Skeletal muscle cell (primary cell): ENCODE measurements around the gene RECQL.

Experiments used
- DNase-seq: peaks from one replicate; pipeline ENCODE4 v3.0.0-alpha.2; 2010; ENCODE audit warnings: low read depth
- H3K4me3 ChIP-seq: 2 replicates; pipeline ENCODE4 v1.5.1; 2011; ENCODE audit warnings: low read depth, mild to moderate bottlenecking, control low read depth, low read length, moderate library complexity

The RECQL gene, protein sequence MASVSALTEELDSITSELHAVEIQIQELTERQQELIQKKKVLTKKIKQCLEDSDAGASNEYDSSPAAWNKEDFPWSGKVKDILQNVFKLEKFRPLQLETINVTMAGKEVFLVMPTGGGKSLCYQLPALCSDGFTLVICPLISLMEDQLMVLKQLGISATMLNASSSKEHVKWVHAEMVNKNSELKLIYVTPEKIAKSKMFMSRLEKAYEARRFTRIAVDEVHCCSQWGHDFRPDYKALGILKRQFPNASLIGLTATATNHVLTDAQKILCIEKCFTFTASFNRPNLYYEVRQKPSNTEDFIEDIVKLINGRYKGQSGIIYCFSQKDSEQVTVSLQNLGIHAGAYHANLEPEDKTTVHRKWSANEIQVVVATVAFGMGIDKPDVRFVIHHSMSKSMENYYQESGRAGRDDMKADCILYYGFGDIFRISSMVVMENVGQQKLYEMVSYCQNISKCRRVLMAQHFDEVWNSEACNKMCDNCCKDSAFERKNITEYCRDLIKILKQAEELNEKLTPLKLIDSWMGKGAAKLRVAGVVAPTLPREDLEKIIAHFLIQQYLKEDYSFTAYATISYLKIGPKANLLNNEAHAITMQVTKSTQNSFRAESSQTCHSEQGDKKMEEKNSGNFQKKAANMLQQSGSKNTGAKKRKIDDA

DNA sequence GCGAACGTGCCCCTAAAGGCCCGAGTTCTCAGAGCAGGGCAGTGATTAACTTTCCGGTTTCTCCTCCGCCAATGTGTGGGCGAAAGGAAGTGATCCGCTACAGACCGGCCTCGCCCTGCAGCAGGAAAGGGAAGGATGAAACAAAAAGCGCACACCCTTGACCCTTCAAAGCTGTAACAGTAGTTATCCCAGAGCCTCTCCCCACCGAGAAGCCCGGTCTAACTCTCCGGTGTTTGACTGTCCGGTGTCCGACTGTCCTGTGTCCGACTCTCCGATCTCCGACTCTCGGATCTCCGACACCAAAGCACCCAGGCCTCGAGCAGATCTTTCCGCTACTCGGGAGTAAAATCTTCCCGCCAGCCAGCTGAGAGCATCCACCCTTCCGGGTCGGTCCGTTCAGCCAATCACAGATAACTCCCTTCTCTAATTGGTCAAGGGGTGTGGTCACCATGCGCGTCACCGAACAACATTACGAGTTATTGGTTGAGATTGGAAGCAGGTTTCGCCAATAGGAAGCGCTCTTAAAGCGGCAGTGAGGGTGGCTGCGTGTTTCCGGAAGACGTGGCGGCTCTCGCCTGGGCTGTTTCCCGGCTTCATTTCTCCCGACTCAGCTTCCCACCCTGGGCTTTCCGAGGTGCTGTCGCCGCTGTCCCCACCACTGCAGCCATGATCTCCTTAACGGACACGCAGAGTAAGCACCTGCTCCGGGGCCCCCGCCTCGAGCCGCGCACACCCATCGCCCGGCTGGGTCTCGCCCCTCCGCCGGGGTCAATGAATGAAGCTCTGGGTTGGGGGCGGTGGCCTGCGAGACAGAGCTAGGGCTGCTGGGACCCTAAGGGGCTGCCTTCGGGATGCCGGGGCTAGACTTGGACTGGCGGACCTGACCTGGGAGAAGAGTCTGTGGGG is at the start of gene RECQL, which contains the start of gene GOLT1B:
RECQL (minus strand) TSS at position 378 of the 906 bp plus-strand sequence. CDS start 2,065 bp downstream, outside the sequence.
GOLT1B (plus strand) TSS at position 532 of the 906 bp plus-strand sequence; CDS start at position 667, 135 bp downstream.
- H3K4me3 ChIP-seq, result peak within 1 kb of the TSS; percentile 99
- DNase-seq, result peak; percentile 96

DNA sequence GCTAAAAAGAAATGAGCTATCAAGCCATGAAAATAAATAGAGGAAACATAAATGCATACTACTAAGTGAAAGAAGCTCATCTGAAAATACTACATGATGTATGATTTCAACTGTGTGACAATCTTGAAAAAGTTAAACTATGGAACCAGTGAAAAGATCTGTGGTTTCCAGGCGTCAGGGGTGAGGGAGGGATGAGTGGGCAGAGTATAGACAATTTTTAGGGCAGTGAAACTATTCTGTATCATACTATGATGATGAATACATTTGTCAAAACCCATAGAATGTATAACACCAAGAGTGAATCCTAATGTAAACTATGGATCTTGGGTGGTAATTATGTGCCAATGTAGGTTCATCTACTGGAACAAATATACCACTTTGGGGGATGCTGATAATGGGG is 46.0 kb upstream of the RECQL start:
- DNase-seq, result no peak
- no peak overlapping the region for H3K4me3 ChIP-seq

DNA sequence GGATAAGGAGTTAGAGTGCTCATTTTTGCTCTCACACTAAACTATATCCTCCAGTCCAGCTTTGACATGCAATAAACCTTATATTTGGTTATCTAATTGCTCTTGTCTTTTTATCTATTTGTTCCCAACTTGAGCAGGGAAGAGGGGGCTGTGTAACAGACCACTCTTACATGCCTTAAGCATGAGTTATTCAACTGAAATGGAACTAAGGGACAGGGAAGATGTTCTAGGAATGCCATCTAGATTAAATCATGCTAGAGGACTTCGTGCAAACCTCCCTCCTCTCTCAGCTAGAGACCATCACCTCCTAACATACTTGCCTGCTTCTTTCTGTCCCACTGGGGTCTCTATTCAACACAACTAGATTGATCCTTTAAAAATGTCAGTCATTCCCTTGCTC is 45.3 kb upstream of the RECQL start:
- no peak for DNase-seq

DNA sequence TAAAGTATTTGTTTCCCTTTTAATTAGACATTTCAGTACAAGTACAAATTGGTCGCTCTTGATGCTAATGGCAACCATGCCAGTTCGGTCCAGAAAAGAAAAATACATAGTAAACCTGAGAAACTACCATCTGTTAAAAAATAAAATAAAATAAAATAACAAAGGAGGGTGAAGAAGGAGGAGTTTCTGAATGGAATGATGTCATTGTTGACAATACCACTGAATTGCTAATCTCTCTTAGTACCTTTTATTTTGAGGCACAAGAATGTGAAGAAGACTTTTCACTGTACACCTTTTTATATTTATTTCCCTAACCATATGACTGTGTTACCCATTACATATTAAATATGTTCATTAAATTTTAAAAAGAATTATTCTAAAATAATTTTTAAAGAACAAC is 44.1 kb upstream of the RECQL start:
- no peak overlapping the region for H3K4me3 ChIP-seq
- no peak for DNase-seq

More for the DNA sequence above, 45.3 kb upstream of the RECQL start:
- H3K4me3 ChIP-seq, result no peak overlapping the region

DNA sequence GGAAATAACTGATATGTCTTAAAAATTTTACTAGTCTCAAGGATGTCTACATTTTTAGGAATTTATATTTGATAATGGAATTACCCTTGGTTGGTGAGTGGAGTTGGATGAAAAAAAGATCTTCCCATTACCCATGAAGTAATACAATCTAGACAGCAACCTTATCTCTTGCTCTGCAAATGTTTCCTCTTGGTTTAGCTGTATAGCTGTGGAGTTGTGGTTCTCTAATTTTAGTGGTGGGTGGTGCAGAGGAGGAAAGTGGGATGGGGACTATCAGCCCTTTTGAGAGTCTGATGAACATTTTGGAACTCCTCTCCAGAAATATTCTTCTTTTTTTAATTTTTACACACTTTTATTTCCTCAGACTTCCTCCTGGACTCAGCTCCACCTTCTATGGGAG is 41.7 kb upstream of the RECQL start:
- H3K4me3 ChIP-seq, result no peak overlapping the region
- DNase-seq, result no peak

DNA sequence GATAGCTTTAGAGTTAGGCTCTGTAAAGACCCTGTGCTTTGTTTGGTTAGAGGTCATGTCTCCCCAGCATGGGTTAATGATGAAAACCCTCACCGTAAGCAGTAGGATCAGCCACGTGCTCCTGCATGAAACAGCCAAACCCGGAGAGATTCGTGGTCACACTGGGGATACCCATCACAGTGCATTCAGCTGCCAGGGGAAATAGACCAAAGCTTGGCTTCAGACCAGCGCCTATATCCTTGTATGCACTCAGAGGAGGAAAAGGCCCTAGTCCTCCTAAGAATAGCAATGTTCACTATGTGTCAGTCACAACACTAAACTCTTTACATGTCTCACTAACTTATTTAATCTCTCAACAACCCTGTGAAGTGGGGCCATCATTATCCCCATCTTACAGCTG is 41.0 kb upstream of the RECQL start:
- no peak for DNase-seq
- H3K4me3 ChIP-seq, result no peak overlapping the region

DNA sequence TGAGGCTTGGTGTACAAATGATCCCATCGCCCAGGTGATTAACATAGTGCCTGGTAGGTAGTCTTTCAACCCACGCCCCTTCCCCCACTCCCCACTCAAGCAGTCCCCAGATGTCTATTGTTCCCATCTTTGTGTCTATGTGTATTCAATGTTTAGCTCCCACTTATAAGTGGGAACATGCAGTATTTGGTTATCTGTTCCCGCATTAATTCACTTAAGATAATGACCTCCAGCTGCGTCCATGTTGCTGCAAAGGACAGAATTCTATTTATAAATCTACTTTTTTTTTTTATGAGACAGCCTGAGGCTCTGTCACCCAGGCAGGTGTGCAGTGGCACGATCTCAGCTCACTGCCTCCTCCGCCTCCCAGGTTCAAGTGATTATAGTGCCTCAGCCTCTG is 40.3 kb upstream of the RECQL start:
- no peak overlapping the region for H3K4me3 ChIP-seq

DNA sequence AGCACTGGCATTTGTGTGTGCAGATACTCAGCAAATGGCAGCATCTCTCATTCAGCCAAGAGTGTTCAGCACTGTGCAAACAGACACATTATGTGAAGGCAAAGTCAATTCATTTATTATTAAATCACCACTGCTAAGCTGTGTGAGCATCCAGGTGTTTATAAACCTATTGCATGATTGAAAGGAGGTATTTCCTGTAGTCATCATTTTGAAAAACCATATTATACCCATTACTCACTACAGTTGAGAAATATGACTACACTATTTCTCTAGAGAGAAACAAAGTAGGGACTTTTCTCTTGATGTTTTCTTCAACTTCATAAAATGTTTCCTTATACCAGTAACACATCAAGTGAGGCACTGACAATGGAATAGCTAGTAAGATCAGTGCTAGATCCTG is 38.4 kb upstream of the RECQL start:
- no peak overlapping the region for H3K4me3 ChIP-seq
- no peak for DNase-seq

More for the DNA sequence above, 40.3 kb upstream of the RECQL start:
- DNase-seq, result no peak

DNA sequence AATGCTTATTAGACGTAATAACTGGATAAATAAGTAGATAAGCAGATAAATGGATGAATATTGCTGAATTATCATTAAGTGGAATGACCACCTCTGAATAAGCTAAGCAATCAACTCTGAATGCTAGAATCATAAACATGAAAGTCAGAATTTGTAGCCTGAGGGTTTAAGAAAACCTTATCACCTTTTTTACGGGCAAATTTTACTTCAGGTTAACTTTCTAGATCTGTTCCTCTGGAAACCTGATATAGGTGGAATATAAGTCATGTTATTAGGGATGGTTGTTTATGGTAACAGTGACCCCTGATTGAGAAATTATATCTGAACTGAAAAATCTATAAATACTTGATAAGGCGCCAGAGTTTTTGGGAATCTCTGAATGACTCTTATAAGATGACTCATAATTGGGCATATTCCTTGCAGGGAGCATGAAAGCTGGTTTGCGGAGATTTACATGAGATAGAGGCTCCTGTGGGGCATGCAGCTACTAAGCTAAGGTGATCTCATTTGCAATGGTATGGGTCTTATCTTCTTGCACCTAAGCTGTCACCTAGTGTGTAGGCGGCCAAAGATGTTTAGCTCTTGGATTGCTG is 36.7 kb upstream of the RECQL start:
- no peak for DNase-seq
- no peak overlapping the region for H3K4me3 ChIP-seq

DNA sequence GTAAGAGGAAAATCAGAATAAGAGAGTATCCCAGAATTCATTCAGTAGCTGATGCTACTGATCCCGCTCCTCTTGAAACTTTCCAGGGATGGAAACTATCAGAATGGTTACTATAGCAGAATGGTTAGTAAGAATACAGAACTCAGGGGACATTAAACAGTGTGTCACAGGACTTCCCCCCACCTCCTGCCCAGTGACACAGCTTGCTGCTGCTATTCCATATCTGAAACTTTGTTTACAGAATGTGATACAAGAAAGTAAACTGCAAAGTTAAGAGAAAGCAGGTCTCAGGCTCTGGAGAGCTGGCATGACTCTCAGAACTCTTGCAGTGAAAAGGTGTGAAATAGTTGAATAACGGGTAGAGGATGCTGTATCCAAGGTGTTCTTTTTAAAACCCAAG is 28.0 kb upstream of the RECQL start:
- no peak for DNase-seq
- no peak overlapping the region for H3K4me3 ChIP-seq

DNA sequence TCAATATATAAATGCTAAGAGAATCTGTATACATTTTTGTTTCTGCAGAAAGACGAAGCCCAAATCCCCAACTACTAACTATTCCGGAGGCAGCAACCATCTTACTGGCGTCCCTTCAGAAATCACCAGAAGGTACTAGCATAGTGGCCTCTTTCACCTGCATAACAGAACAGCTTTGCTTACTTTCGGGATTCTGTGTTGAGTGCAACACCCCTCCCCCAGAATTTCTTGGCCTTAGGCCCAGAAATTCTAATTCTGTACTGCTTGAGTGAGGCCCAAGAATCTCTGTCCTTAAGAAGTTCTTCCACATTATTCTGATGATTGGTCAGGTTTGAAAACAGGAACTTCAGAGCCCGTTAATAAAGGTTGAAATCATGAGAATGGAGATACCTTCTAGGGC is 27.5 kb upstream of the RECQL start:
- DNase-seq, result no peak

DNA sequence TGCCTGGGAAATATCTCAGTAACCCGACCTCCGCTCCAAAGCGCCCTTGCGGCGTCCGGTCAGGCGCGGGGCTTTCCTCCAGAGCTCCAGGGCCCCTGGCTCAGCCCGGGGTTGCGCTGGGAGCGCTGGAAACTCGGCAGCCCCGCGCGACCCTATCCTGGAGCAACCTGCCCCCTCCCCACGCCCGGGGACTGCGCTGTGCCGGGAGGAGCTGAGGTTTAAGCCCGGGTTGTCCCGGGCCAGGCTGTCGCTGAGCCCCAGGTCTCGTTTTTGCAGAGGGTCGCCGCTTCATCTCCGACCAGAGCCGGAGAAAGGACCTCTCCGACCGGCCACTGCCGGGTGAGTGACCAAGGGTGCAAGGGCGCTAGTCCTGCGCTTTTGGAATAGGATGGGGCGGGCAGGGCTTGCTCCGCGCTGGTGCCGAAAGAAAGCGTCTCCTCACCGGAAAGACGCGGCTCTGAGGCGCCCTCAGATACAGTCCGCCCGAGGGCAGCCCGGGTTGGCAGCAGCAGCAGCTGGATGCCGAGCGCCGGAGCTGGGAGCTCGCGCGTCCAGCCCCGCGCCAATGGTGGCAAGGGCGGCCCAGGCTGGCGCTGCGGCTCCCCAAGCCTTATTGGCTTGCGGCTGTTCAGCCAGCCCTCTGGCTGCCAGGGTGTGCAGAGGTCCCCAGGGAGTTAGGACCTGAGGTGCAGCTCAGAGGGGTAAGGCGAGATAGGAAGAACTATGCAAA is 26.2 kb upstream of the RECQL start:
- DNase-seq, result peak; percentile 15
- H3K4me3 ChIP-seq, result peak overlapping the region; percentile 67

More for the DNA sequence above, 27.5 kb upstream of the RECQL start:
- H3K4me3 ChIP-seq, result no peak overlapping the region

DNA sequence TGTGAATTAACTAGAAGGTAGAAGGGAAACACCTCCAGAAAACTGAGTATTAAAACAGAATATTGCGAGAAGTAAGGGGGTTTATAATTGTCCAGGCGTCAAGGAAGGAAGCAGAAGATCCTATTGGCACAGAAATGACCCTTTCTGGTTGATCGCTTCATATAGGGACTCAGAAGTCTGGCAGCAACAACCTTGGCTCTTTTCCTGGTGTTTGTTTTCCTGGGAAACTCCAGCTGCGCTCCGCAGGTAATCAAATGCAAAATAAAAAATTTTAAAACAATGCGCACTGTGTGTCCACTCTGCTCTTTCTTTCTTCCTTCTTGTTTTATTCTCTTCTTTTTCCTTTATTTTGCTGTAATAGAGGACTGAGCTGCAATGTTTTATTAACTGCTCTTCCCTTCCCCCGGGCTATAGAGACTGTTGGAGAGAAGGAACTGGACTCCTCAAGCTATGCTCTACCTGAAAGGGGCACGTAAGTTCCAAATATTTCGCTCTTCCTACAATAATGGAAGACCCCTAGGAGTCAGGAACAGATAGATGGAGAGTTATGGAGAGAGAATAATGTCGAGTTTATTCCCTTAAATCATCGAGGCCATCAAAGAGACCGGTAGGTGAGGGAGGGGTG is 25.4 kb upstream of the RECQL start:
- no peak for DNase-seq
- peak overlapping the region; percentile 67 for H3K4me3 ChIP-seq

DNA sequence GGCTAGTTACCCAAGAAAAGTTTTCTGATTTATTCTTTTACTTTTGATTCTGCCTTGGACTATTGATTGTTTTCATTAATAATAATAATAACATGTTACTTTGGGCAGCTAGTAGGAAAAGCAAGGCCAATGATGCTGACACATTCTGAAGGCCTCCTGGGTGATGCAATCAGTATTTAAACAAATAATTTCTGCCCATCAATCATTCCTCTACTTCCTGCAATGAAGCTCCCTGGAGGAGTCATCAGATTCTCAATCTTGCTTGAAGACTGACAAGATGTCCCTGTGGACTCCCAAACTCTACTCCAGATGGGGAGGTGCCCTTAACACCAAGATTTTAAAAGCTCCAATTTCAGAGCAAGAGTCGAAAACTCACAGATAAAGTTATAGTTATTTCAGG is 24.6 kb upstream of the RECQL start, which contains the start of gene SPX:
SPX (plus strand) TSS at position 244 of the 400 bp plus-strand sequence. CDS start 177 bp downstream, outside the sequence.
- peak within 1 kb of the TSS; percentile 67 for H3K4me3 ChIP-seq
- DNase-seq, result peak; percentile 31

DNA sequence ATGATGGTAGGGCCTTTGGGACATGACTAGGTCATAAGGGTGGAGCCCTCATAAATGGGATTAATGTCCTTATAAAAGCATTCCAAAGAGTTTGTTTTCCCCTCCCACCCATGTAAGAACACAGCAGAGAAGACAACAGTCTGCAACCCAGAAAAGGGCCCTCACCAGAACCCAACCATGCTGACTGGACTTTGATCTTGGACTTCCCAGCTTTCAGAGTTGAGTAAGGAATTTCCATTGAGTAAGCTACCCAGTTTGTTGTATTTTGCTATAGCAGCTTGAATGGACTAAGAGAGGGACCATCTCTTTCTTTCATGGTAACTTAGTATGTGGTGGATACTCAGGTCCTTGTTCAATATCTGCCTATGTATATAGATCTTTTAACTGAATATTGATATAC is 21.7 kb upstream of the RECQL start:
- no peak overlapping the region for H3K4me3 ChIP-seq
- no peak for DNase-seq

DNA sequence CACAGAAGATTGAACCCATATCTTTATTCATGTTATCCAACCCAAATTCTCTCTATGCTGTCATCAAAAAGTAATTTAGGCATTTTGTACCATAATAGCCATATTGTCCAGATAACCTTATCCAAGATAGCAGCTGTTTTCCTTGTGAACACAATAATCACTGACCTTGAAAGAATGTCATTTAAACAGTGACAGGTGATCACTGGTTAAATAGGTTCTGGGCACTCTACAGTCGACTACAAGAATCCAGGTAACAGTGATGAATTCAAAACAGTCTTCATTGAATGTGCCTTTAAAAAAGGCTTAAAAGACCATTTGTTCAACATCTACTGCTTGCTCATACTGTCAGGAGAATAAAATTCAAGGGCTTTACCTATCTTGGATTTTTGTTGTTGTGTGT is 20.1 kb upstream of the RECQL start:
- H3K4me3 ChIP-seq, result no peak overlapping the region
- DNase-seq, result no peak

DNA sequence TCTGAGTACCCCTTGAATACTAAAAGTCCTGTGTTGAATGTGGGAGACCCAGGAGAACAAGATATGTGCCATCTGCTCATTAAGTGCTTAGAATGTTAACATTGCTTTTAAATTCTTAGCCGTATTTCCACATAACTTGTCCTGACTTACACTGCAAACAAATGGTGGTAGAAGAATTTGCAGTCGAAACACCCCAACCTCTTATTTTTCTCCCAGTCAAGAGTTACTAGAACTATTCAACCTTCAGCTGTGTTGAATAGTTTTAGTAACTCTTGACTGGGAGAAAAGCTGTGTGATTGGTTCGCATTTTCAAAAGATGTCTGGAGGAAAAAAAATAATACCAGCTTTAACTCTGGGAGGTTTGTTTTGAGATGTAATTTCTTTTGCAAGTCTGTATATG is 17.0 kb upstream of the RECQL start:
- no peak overlapping the region for H3K4me3 ChIP-seq
- no peak for DNase-seq

DNA sequence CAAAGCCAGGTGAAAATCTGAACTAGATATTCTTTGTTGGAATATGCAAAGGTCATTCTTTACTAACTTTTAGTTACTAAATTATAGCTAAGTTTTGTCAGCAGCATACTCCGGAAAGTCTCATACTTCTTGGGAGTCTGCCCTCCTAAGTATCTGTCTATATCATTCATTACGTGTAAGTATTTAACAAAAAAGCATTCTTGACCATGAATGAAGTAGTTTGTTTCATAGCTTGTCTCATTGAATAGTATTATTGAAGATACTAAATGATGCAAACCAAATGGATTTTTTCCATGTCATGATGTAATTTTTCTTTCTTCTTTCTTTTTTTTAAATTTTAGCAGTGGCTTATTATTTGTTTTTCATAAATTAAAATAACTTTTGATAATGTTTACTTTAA is 14.8 kb upstream of the RECQL start:
- no peak for DNase-seq
- H3K4me3 ChIP-seq, result no peak overlapping the region
